Measurements from ENCODE around the gene MEI1. TPM values are rescaled to one million over a fixed set of nuclear protein-coding genes. Genes with fewer than 3 reads are reported as not detected.

Gene MEI1
- total RNA-seq, 1 experiment from 2014 or later: 2.7 TPM

- DNase-seq (ENCODE audit: low spot score): peak; percentile 78
Measured at GRCh38 chr22:41746567-41747400, 47.5 kb downstream of the MEI1 start.

GRCh38 chr22:41752011-41752970, 53.0 kb downstream of the MEI1 start:
- no peak for DNase-seq (ENCODE audit: low spot score)

- no peak for DNase-seq (ENCODE audit: low spot score)
Measured at GRCh38 chr22:41753984-41754383, 54.7 kb downstream of the MEI1 start.

GRCh38 chr22:41757502-41757901, 58.2 kb downstream of the MEI1 start:
- DNase-seq (ENCODE audit: low spot score): no peak

GRCh38 chr22:41758231-41758630, 58.9 kb downstream of the MEI1 start:
- DNase-seq (ENCODE audit: low spot score): no peak

GRCh38 chr22:41762980-41763779, 63.9 kb downstream of the MEI1 start:
- no peak for DNase-seq (ENCODE audit: low spot score)

- no peak for DNase-seq (ENCODE audit: low spot score)
Measured at GRCh38 chr22:41766476-41766875, 67.2 kb downstream of the MEI1 start.

- DNase-seq (ENCODE audit: low spot score): peak; percentile 46
Measured at GRCh38 chr22:41768430-41768829, 69.1 kb downstream of the MEI1 start.

- DNase-seq (ENCODE audit: low spot score): peak; percentile 10
Measured at GRCh38 chr22:41770715-41771468, 71.6 kb downstream of the MEI1 start.

GRCh38 chr22:41772198-41772597, 72.9 kb downstream of the MEI1 start:
- DNase-seq (ENCODE audit: low spot score): no peak

- DNase-seq (ENCODE audit: low spot score): no peak
Measured at GRCh38 chr22:41772645-41773044, 73.3 kb downstream of the MEI1 start.

- DNase-seq (ENCODE audit: low spot score): no peak
Measured at GRCh38 chr22:41775338-41775737, 76.0 kb downstream of the MEI1 start.

- DNase-seq (ENCODE audit: low spot score): no peak
Measured at GRCh38 chr22:41775976-41776375, 76.7 kb downstream of the MEI1 start.

- DNase-seq (ENCODE audit: low spot score): no peak
Measured at GRCh38 chr22:41776381-41776780, 77.1 kb downstream of the MEI1 start.

GRCh38 chr22:41777749-41778425, 78.6 kb downstream of the MEI1 start:
- DNase-seq (ENCODE audit: low spot score): no peak

GRCh38 chr22:41779929-41780505, 80.7 kb downstream of the MEI1 start:
- DNase-seq (ENCODE audit: low spot score): no peak

GRCh38 chr22:41780746-41781505, 81.6 kb downstream of the MEI1 start:
- peak; percentile 66 for DNase-seq (ENCODE audit: low spot score)

GRCh38 chr22:41781507-41781906, 82.2 kb downstream of the MEI1 start:
- no peak for DNase-seq (ENCODE audit: low spot score)

- no peak for DNase-seq (ENCODE audit: low spot score)
Measured at GRCh38 chr22:41782316-41782715, 83.0 kb downstream of the MEI1 start.
